Spinal cord (tissue), 10 donors: Measurements from ENCODE around the gene PIGQ. TPM values are rescaled to one million over a fixed set of nuclear protein-coding genes. Genes with fewer than 3 reads are reported as not detected.
A peak's percentile ranks its signal among the peaks of the same experiment; 100 is the strongest.

ENCODE experiments used
- DNase-seq, 6 donors: peaks; one replicate each; pipeline versions ENCODE4 v3.0.0 to v3.0.0-alpha.2; 2013 to 2015; ENCODE audit warnings: low spot score in 6 of 6, low read depth in 4 of 6
- H3K27ac ChIP-seq: one replicate; pipeline ENCODE4 v1.5.1; 2013; ENCODE audit warnings: low read depth, low read length, control low read depth
- H3K27me3 ChIP-seq: one replicate; pipeline ENCODE4 v1.6.1; 2013; ENCODE audit warnings: low read length; ENCODE audit not compliant: control insufficient read depth, insufficient read depth
- H3K36me3 ChIP-seq: one replicate; pipeline ENCODE4 v1.6.1; 2013; ENCODE audit warnings: low read length; ENCODE audit not compliant: control insufficient read depth, insufficient read depth
- H3K4me1 ChIP-seq: one replicate; pipeline ENCODE4 v1.6.1; 2013; ENCODE audit warnings: low read length; ENCODE audit not compliant: control insufficient read depth, insufficient read depth
- H3K4me3 ChIP-seq: one replicate; pipeline ENCODE4 v1.5.1; 2013; ENCODE audit warnings: low read depth, low read length, control low read depth
- H3K9me3 ChIP-seq: one replicate; pipeline ENCODE4 v1.6.1; 2013; ENCODE audit warnings: low read length; ENCODE audit not compliant: control insufficient read depth, insufficient read depth
- WGBS: methylation state at CpG from one replicate; pipeline ENCODE4 v1.1.5; 2013; ENCODE audit warnings: missing lambda C conversion rate; ENCODE audit not compliant: insufficient coverage; 5-methylcytosine and 5-hydroxymethylcytosine counted together
- polyA plus RNA-seq, 2 donors: library from polyadenylated mRNA; unstranded; fragments of 120-200 nt; gene quantifications; one replicate each; pipeline ENCODE4 v1.2.1, GENCODE V29; 2013; ENCODE audit not compliant: insufficient read length in 2 of 2
- total RNA-seq, 2 donors: library from RNA; depleted of rRNA in 1 of 2; stranded (reverse); fragments of 120-200 nt in 1 of 2; fragments of >200 nt in 1 of 2; gene quantifications; one replicate each; pipeline versions ENCODE4 v1.2.3 to v1.2.4, GENCODE V29; 2013 to 2014
- donor health status: healthy.

The PIGQ gene
- total and polyA plus RNA-seq, 4 donors, result 19.1 to 85.7 (median 53.7) TPM

DNA sequence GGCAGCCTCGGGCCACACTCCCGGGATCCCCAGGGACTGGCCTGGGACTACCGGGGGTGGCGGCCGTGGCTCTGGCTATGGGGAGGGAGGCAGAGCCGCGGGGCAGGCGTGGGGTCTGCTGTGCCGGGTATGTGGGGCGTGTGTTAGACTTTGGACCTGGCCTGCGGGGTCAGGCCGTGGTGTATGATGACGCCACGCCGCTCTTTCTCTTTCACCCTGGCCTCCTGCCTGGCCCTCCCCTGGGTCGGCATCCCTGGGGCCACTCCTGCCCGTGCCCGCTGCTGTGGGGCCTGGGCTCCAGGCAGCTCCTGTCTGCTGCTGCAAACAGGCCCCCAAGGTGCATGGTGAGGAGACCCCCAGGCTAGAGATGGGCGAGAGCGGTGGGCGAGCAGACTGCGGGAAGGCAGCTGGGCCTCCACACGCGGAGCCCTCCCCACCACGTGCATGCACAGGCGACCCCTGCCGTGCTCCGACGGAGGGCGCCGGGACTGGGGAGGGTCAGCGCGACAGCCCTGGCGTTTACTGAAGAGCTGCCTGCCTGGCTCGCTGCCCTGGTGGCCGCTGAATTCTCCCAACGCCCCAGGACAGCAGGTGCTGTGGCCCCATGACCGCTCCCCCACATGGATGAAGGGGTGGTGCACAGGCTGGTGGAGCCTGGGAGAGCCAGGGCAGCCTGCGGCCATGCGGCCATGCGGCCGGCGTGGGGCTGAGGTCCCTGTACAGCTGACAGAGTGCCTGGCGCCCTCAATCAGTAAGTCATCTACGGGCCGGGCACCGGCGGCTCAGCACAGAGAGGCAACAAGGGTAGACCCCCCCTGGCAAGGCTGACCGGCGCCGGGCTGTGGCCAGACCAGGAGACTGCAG is 26.2 kb upstream of the PIGQ start:
- no peak for DNase-seq
- Histone ChIP-seq H3K4me1 (no peaks in the 10 kb centered on the region), H3K4me3 (no peak overlapping the region), H3K9me3 (no peaks in the 10 kb centered on the region), H3K27me3 (no peaks in the 10 kb centered on the region), H3K36me3 (peaks cover 94% of the 10 kb centered on the region), H3K27ac (no peak overlapping the region)
- WGBS, result 83% methylated on average over 49 of the region's 51 CpGs

GRCh38 chr16:544517-544916 is 25.3 kb upstream of the PIGQ start:
- Histone ChIP-seq H3K27me3 (no peaks in the 10 kb centered on the region), H3K36me3 (peaks cover 96% of the 10 kb centered on the region), H3K4me3 (no peak overlapping the region), H3K27ac (no peak overlapping the region), H3K9me3 (no peaks in the 10 kb centered on the region), H3K4me1 (no peaks in the 10 kb centered on the region)
- no peak for DNase-seq
- 89% methylated on average over 27 of the region's 46 CpGs for WGBS

DNA sequence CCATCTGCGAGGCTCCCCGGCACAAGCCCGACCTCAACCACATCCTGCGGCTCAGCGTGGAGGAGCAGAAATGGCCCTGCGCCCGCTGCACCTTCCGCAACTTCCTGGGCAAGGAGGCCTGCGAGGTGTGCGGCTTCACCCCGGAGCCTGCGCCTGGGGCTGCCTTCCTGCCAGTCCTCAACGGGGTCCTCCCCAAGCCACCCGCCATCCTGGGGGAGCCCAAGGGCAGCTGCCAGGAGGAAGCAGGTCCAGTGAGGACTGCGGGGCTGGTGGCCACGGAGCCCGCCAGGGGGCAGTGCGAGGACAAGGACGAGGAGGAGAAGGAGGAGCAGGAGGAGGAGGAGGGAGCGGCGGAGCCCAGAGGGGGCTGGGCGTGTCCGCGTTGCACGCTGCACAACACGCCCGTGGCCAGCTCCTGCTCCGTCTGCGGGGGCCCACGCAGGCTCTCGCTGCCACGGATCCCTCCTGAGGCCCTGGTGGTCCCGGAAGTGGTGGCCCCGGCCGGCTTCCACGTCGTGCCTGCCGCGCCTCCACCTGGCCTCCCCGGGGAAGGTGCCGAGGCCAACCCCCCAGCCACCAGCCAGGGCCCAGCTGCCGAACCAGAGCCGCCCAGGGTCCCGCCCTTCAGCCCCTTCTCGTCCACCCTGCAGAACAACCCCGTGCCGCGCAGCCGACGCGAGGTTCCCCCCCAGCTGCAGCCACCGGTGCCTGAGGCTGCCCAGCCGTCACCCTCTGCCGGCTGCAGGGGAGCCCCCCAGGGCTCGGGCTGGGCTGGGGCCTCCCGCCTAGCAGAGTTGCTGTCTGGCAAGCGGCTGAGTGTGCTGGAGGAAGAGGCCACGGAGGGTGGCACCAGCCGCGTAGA is 22.6 kb upstream of the PIGQ start:
- Histone ChIP-seq H3K4me1 (no peaks in the 10 kb centered on the region), H3K27me3 (no peaks in the 10 kb centered on the region), H3K4me3 (no peak overlapping the region), H3K9me3 (no peaks in the 10 kb centered on the region), H3K36me3 (peaks cover 96% of the 10 kb centered on the region), H3K27ac (no peak overlapping the region)
- WGBS, result 84% methylated on average over 54 of the region's 60 CpGs
- peak in 2 of 6 donors; percentile 28 to 38 for DNase-seq

GRCh38 chr16:548586-548985 is 21.2 kb upstream of the PIGQ start:
- Histone ChIP-seq H3K27me3 (no peaks in the 10 kb centered on the region), H3K4me1 (no peaks in the 10 kb centered on the region), H3K36me3 (peaks cover 98% of the 10 kb centered on the region), H3K27ac (no peak overlapping the region), H3K4me3 (no peak overlapping the region), H3K9me3 (no peaks in the 10 kb centered on the region)
- no peak for DNase-seq
- WGBS, result 96% methylated on average over 21 of the region's 21 CpGs

DNA sequence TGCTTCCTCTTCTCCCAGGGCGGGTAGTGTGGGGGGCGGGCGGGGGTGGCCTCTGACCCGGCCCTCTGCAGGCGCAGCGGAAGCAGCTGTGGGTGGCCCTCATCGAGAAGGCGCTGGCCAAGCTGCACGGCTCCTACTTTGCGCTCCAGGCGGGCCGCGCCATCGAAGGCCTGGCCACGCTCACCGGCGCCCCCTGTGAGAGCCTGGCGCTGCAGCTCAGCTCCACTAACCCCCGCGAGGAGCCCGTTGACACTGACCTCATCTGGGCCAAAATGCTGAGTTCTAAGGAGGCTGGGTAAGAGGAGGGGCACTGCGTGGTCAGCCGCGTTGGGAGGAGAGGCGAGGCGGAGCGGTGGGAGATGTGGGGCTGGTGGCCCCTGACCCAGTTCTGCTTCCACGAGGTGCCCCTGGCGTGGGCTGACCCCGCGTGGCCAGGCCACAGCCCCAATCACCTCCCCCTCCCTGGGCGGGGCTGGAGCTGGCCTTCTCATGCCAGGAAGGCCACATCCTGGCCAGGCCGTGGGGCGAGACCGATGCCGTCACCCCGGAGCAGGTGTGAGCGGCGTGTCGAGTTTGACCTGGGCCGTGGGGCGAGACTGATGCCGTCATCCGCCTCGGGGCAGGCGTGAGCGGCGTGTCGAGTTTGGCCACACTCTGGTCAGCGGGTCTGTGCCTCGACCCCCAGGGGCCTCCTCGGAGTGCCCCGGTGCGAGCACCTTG is 20.1 kb upstream of the PIGQ start:
- Histone ChIP-seq H3K27ac (no peak overlapping the region), H3K36me3 (peaks cover 98% of the 10 kb centered on the region), H3K4me3 (no peak overlapping the region), H3K4me1 (peaks cover 10% of the 10 kb centered on the region), H3K27me3 (no peaks in the 10 kb centered on the region), H3K9me3 (no peaks in the 10 kb centered on the region)
- no peak for DNase-seq
- WGBS, result 95% methylated on average over 54 of the region's 54 CpGs

DNA sequence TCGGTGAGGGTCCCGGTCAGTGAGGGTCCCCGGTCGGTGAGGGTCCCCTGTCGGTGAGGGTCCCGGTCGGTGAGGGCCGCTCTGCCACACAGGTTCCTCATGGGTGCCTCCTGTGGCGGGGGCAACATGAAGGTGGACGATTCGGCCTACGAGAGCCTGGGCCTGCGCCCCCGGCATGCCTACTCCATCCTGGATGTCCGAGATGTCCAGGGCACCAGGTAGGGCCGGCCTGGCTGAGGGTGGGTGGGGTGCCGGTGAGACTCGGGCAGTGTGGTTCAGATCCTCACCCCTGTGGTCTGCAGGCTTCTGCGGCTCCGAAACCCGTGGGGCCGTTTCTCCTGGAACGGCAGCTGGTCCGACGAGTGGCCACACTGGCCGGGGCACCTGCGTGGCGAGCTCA is 18.6 kb upstream of the PIGQ start:
- 92% methylated on average over 26 of the region's 28 CpGs for WGBS
- peaks cover 92% of the 10 kb centered on the region for H3K36me3 ChIP-seq
- no peak overlapping the region for H3K27ac ChIP-seq
- DNase-seq, result no peak
- peaks cover 22% of the 10 kb centered on the region for H3K4me1 ChIP-seq
- H3K27me3 ChIP-seq, result no peaks in the 10 kb centered on the region
- H3K4me3 ChIP-seq, result no peak overlapping the region
- H3K9me3 ChIP-seq, result no peaks in the 10 kb centered on the region

DNA sequence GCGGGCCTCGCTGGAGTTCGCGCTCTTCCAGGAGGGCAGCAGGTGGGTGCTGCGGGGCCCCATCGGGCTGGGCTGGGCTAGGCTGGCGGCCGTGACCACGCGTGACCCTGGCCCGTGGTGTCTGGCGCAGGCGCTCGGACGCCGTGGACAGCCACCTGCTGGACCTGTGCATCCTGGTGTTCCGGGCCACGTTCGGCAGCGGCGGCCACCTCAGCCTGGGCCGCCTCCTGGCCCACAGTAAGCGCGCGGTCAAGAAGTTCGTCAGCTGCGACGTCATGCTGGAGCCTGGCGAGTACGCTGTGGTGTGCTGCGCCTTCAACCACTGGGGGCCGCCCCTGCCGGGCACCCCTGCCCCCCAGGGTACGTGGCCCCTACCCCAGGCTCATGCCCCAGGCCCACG is 17.6 kb upstream of the PIGQ start:
- DNase-seq, result no peak
- WGBS, result 95% methylated on average over 35 of the region's 35 CpGs
- H3K36me3 ChIP-seq, result peaks cover 83% of the 10 kb centered on the region

DNA sequence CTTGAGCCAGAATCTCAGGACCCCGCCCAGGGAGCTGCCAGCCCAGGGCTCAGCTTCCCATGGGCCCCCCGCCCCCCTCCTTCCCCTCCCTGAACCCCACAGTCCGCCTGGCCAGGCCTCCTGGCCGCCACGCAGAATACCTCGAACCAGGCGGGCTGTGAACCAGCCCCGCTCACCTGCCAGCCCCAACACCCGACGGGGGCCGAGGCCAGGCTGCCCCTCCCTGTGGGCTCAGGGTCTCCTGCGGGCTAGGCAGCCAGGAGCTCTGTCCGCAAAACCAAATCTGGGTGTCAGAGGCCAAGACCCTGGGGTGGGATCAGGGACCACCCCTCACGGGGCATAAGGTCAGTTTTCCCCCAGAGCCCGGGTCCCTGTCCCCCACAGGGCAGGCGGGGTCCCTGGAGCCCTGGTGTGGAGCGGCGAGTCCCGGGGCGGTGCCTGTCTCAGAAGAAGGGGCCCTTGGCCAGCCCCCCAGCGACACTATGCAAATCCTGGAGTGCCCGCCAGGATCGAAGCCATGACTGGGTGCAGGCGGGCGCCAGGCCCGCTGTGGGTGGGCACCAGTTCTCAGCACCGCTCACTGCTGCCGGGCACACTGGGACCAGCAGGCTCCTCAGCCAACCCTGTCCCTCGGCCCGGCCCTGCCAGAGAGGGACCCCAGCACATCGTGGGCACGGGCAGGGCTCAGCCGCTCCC is 16.0 kb upstream of the PIGQ start:
- 94% methylated on average over 33 of the region's 33 CpGs for WGBS
- Histone ChIP-seq H3K4me3 (no peak overlapping the region), H3K36me3 (peaks cover 67% of the 10 kb centered on the region), H3K9me3 (no peaks in the 10 kb centered on the region), H3K27ac (no peak overlapping the region), H3K27me3 (peaks cover 6% of the 10 kb centered on the region), H3K4me1 (peaks cover 27% of the 10 kb centered on the region)
- no peak for DNase-seq

More for the DNA sequence above, 17.6 kb upstream of the PIGQ start:
- peaks cover 26% of the 10 kb centered on the region for H3K4me1 ChIP-seq
- H3K27ac ChIP-seq, result no peak overlapping the region
- no peaks in the 10 kb centered on the region for H3K9me3 ChIP-seq
- H3K27me3 ChIP-seq, result no peaks in the 10 kb centered on the region
- no peak overlapping the region for H3K4me3 ChIP-seq

GRCh38 chr16:554297-554621 is 15.5 kb upstream of the PIGQ start:
- Histone ChIP-seq H3K4me3 (no peak overlapping the region), H3K9me3 (no peaks in the 10 kb centered on the region), H3K27ac (no peak overlapping the region), H3K27me3 (peaks cover 12% of the 10 kb centered on the region), H3K36me3 (peaks cover 62% of the 10 kb centered on the region), H3K4me1 (peaks cover 28% of the 10 kb centered on the region)
- DNase-seq, result no peak
- WGBS, result 60% methylated on average over 10 of the region's 11 CpGs
